Muscle layer of colon (tissue), 2 donors: ENCODE results near the gene NAV1.
"Not testable (repeated sequence)": the region's sequence is repeated elsewhere in the genome, so short reads cannot be mapped to it uniquely, and the experiment has no call there.

Experiments used
- H3K27ac ChIP-seq: one replicate; pipeline ENCODE4 v1.7.0; 2013; ENCODE audit warnings: low read depth, mild to moderate bottlenecking, low read length, moderate library complexity
- H3K27me3 ChIP-seq, 2 donors: one replicate each; pipeline ENCODE4 v1.7.0; 2013; ENCODE audit warnings: low read length in 2 of 2, mild to moderate bottlenecking in 2 of 2; ENCODE audit not compliant: insufficient read depth in 2 of 2, control insufficient read depth in 1 of 2
- H3K36me3 ChIP-seq: one replicate; pipeline ENCODE4 v1.7.0; 2013; ENCODE audit warnings: mild to moderate bottlenecking, low read length; ENCODE audit not compliant: insufficient read depth
- H3K4me1 ChIP-seq: one replicate; pipeline ENCODE4 v1.7.0; 2013; ENCODE audit warnings: mild to moderate bottlenecking, low read length; ENCODE audit not compliant: insufficient read depth
- H3K4me3 ChIP-seq, 2 donors: one replicate each; pipeline ENCODE4 v1.7.0; 2013; ENCODE audit warnings: low read length in 2 of 2, low read depth in 1 of 2, mild to moderate bottlenecking in 1 of 2, moderate library complexity in 1 of 2
- H3K9ac ChIP-seq: one replicate; pipeline ENCODE4 v1.7.0; 2013; ENCODE audit warnings: low read length
- H3K9me3 ChIP-seq: one replicate; pipeline ENCODE4 v1.7.0; 2013; ENCODE audit warnings: mild to moderate bottlenecking, low read length
- donor health status: abdominal sarcoma.
- donor health status: Adenocarcinoma of cecum.

Gene NAV1

GRCh38 chr1:201573030-201573429, 34.1 kb downstream of the NAV1 start:
- H3K9me3 ChIP-seq = no peaks in the 10 kb centered on the region
- H3K4me3 ChIP-seq = no peak overlapping the region
- H3K27ac ChIP-seq = no peak overlapping the region
- H3K4me1 ChIP-seq = no peaks in the 10 kb centered on the region
- H3K9ac ChIP-seq = no peak overlapping the region
- no peaks in the 10 kb centered on the region for H3K27me3 ChIP-seq
- H3K36me3 ChIP-seq = no peaks in the 10 kb centered on the region

GRCh38 chr1:201573923-201574322, 35.0 kb downstream of the NAV1 start:
- Histone ChIP-seq H3K36me3 (no peaks in the 10 kb centered on the region), H3K27ac (no peak overlapping the region), H3K4me1 (no peaks in the 10 kb centered on the region), H3K9me3 (no peaks in the 10 kb centered on the region), H3K27me3 (no peaks in the 10 kb centered on the region), H3K4me3 (no peak overlapping the region), H3K9ac (no peak overlapping the region)

DNA sequence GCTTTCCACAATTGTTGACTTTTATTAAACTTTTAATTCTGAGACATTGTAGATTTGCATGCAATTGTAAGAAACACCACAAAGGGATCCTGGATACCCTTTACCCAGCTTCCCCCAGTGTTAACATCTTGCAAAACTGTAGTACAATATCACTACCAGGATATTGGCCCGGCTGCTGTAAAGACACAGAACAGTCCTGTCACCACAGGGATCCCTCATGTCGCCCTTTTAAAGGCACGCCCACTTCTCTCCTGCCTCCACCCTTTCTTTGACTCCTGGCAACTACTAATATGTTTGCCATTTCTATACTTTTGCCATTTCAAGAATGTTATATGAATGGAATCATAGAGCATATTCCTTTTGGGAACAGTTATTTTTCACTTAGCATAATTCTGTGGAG, 37.0 kb downstream of the NAV1 start:
- Histone ChIP-seq H3K36me3 (no peaks in the 10 kb centered on the region), H3K4me3 (no peak overlapping the region), H3K27ac (no peak overlapping the region), H3K27me3 (no peaks in the 10 kb centered on the region), H3K4me1 (no peaks in the 10 kb centered on the region), H3K9me3 (no peaks in the 10 kb centered on the region), H3K9ac (no peak overlapping the region)

- H3K9ac ChIP-seq = no peak overlapping the region
- no peak overlapping the region for H3K27ac ChIP-seq
- no peaks in the 10 kb centered on the region for H3K4me1 ChIP-seq
Measured at GRCh38 chr1:201576914-201577313, 38.0 kb downstream of the NAV1 start.

GRCh38 chr1:201578008-201578888, 39.3 kb downstream of the NAV1 start:
- Histone ChIP-seq H3K4me3 (no peak overlapping the region), H3K9ac (no peak overlapping the region), H3K4me1 (peaks cover 13% of the 10 kb centered on the region), H3K27me3 (no peaks in the 10 kb centered on the region), H3K36me3 (no peaks in the 10 kb centered on the region), H3K27ac (no peak overlapping the region), H3K9me3 (no peaks in the 10 kb centered on the region)

More at GRCh38 chr1:201576914-201577313, 38.0 kb downstream of the NAV1 start:
- H3K36me3 ChIP-seq = no peaks in the 10 kb centered on the region
- no peaks in the 10 kb centered on the region for H3K9me3 ChIP-seq
- H3K4me3 ChIP-seq = no peak overlapping the region
- H3K27me3 ChIP-seq = no peaks in the 10 kb centered on the region

DNA sequence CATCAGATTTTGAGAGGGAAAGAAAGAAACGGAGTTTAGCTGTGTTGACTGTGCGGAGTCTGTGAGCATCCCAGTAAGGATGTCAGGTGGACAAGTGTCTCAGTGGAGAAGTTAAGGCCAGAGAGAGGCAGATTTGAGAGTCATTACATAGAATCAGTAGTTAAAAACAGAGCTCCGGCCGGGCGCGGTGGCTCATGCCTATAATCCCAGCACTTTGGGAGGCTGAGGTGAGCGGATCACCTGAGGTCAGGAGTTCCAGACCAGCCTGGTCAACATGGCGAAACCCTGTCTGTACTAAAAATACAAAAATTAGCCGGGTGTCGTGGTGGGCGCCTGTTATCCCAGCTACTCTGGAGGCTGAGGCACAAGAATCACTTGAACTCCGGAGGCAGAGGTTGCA, 42.4 kb downstream of the NAV1 start:
- H3K9me3 ChIP-seq, H3K4me3 ChIP-seq, H3K9ac ChIP-seq, H3K27me3 ChIP-seq, H3K27ac ChIP-seq, H3K36me3 ChIP-seq: not testable (repeated sequence)
- H3K4me1 ChIP-seq = peaks cover 31% of the 10 kb centered on the region

DNA sequence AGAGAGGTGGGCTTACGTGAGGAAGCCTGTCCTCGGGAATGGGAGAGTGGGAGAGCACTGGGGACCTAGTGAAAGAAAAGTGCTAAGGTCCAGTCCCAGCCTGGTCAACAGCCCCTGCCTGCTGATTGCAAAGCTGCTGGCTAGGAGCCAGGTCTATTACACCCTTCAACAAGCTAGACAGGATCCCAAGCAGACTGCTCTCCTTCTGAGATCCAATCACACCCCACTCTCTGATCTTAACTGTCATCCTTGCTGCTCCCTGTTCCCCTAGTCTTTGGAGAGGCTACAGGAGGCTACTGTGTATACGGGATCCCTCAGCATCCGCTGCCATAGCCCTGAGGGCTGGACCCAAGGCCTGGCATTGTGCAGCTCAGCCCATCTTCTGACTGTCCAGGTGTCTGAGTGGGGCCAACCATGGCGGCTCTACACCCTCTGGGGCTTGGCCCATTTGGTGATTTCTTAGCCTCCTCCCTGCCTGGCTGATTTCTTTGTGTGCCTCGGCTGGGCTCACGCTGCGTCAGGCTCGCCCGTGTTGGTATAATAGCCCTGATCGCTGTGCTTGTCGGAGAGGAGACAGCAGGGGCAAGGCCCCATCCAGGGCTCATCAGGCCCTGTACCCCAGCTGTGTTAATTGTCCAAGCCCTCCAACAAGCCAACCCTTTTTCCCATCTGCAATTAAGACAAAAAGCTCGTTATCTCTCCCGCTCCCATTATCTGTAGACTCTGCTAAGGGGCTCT, 43.9 kb downstream of the NAV1 start:
- H3K36me3 ChIP-seq = no peaks in the 10 kb centered on the region
- H3K4me1 ChIP-seq = peaks cover 31% of the 10 kb centered on the region
- no peak overlapping the region for H3K9ac ChIP-seq
- no peaks in the 10 kb centered on the region for H3K27me3 ChIP-seq
- no peak overlapping the region for H3K27ac ChIP-seq
- no peaks in the 10 kb centered on the region for H3K9me3 ChIP-seq
- H3K4me3 ChIP-seq = no peak overlapping the region

DNA sequence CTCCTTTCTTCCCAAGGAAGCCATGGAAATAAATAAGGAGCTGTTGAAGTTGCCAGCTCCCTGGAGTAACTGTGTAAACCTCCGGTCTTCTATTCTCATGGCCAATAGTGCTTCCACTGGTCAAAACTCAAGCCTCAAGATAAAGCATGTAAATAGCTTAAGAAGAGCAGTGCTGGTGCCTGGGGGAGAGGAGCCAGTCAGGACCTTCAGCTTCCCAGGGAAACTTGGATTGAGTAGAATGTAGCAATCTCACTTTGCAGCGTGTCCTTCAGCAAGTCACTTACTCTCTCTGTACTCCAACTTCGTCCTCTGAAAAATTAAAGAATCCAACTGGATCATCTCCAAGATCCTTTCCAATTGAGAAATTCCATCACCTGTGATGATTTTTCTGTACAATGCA, 44.7 kb downstream of the NAV1 start:
- H3K9ac ChIP-seq = no peak overlapping the region
- H3K27ac ChIP-seq = no peak overlapping the region

GRCh38 chr1:201584471-201585092, 45.7 kb downstream of the NAV1 start:
- Histone ChIP-seq H3K27ac (no peak overlapping the region), H3K9me3 (no peaks in the 10 kb centered on the region), H3K4me1 (peaks cover 31% of the 10 kb centered on the region), H3K36me3 (no peaks in the 10 kb centered on the region), H3K9ac (no peak overlapping the region), H3K27me3 (no peaks in the 10 kb centered on the region), H3K4me3 (no peak overlapping the region)

More for the DNA sequence above, 44.7 kb downstream of the NAV1 start:
- Histone ChIP-seq H3K4me3 (no peak overlapping the region), H3K4me1 (peaks cover 31% of the 10 kb centered on the region), H3K9me3 (no peaks in the 10 kb centered on the region), H3K27me3 (no peaks in the 10 kb centered on the region), H3K36me3 (no peaks in the 10 kb centered on the region)

- H3K27me3 ChIP-seq = no peaks in the 10 kb centered on the region
- H3K27ac ChIP-seq = no peak overlapping the region
- peaks cover 5% of the 10 kb centered on the region for H3K36me3 ChIP-seq
- H3K9ac ChIP-seq = no peak overlapping the region
- peaks cover 31% of the 10 kb centered on the region for H3K4me1 ChIP-seq
- H3K4me3 ChIP-seq = no peak overlapping the region
- H3K9me3 ChIP-seq = no peaks in the 10 kb centered on the region
Measured at GRCh38 chr1:201585093-201585483, 46.2 kb downstream of the NAV1 start.

DNA sequence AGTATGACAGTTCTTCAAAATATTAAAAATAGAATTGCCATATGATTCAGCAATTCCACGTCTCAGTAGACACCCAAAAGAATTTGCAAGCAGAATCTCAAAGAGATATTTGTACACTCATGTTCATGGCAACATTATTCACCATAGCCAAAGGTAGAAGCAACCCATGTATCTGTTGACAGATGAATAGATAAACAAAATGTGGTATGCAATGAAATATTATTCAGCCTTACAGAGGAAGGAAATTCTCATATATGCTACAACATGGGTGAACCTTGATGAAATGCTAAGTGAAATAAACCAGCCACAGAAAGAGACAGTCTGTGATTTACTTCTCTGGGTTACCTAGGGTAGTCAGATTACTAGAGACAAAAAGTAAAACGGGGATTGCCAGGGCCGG, 47.0 kb downstream of the NAV1 start:
- Histone ChIP-seq H3K36me3 (peaks cover 13% of the 10 kb centered on the region), H3K9ac (no peak overlapping the region), H3K4me3 (no peak overlapping the region), H3K27me3 (no peaks in the 10 kb centered on the region), H3K27ac (no peak overlapping the region), H3K9me3 (no peaks in the 10 kb centered on the region), H3K4me1 (peaks cover 31% of the 10 kb centered on the region)
